ELR (cell line): ENCODE results near the gene TIMP2.
"Not testable (repeated sequence)": the region's sequence is repeated elsewhere in the genome, so short reads cannot be mapped to it uniquely, and the experiment has no call there.

Experiments
- DNase-seq: peaks from one replicate; pipeline ENCODE4 v3.0.0-alpha.2; 2015; ENCODE audit warnings: low read depth

The TIMP2 gene

DNA sequence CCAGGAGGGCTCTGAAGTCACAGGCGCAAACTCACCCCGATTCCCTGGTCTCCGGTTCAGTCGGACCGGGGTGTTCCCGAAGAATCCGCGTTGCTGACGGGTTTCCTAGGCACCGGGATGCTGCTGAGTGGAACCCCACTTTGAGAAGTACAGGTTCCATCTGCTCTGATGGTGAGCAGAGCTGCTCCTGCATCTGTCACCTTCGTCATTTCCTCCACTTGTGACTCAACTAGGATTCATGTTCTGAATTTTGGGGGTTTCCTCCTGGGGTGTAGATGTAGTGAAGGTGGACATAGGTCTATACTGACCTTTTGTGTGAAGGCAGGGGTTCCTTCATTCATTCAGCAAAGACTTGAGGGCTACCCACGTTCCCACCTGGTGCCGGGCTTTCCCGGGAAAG, 29.5 kb upstream of the TIMP2 start:
- DNase-seq = no peak

DNA sequence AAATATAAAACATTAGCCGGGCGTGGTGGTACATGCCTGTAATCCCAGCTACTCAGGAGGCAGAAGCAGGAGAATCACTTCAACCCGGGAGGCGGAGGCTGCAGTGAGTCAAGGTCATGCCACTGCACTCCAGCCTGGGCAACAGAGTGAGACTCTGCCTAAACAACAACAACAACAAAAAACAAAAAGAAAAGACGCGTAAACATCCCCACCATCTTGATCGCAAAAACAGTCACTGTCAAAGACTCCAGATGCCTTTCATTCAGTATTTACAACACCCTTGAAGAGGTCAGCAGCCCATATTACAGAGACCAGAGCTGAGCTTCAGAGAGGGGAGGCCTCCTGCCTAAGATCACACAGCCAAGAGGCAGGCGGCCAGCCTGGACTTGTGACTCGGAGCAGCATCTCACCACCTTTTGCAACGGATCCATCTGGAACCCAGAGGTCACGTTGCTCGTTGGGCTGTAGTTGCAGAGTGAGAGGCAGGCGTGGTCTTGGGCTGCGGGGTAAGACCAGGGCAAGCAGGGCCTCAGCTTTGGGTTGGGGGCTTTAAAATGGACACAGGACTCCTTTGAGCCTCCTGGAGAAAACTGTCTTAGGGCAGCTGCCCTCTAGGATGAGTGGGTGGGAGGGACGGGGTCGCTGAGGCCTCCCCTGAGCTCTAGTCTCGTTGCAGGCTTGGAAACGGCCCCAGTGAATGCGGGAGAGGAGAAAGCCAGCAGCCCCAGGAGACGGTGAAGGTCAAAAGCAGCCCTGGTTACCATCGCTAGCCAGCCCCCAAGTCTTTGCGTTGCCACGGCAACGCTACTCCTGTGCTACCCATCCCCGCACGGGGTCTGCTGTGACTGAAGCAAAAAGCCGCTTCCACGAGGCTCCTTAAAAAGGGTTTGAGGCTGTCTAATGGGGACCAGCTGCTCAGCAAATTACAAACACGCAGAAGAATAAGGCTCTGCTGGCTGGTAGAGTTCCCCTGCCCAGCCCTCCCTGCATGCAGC, 28.5 kb upstream of the TIMP2 start:
- no peak for DNase-seq

DNA sequence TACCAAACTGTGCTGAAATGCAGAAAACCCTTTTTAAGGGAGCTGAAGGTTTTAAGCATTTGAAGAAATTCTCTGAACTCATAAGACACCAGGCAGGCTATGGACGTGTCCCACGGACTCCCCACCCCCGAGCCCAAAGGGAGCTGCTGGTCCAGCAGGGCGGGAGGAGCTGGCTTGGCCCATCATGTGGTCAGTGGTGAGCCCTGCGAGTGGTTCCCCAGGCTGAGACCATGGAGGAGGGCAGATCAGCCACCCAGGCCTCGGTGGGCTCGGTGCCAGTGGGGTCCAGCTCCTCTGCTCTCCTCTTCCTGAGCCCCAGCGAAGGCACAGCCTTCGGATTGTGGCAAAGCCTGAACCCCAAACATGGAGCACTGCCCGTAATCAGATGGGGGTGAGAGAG, 27.5 kb upstream of the TIMP2 start:
- DNase-seq = no peak

DNA sequence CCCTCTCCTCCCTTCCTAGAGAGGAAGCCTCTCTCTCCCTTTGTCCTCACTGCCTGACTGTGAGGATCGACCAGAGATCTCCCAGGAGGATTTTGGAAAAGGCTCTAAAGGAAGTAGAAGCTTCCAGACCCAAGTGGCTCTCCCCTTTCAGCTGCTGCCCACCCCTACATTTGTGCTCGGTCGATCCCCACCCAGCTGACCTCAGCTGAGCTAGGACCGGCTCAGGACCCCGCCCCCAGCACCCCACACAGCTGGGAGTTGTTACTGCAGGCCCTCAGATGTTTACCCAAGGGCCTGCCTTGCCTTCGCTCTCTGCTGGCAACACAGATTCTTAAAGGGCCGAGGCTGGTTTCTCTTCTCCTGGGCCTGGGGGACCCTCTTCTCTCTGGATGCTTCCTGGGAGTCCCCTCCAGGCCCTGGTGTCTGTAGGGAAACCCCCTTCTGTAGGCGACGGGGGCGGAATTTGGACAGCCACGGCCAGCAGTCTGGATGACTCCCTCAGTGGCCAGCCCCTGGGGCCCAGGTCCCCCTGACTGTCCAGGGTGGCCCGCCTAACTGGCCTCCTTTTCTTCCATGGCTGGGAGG, 26.9 kb upstream of the TIMP2 start:
- DNase-seq = no peak

DNA sequence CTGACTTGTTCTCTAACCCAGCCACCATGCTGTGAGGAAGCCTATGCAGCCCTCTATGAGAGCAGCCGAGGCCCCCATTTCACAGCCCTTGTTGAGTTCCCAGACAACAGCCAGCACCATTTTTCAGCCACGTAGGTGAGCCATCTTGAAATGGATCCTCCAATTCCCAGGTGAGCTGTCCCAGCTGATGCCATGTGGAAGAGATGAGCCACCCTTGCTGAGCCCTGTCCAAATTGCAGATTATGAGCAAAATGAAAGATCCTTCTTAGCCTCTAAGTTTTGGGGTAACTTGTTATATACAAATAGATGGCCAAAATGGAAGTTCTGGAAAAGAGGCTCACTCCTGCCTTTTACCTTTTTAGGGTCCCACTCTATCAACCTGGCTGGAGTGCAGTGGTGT, 25.7 kb upstream of the TIMP2 start:
- DNase-seq = no peak

DNA sequence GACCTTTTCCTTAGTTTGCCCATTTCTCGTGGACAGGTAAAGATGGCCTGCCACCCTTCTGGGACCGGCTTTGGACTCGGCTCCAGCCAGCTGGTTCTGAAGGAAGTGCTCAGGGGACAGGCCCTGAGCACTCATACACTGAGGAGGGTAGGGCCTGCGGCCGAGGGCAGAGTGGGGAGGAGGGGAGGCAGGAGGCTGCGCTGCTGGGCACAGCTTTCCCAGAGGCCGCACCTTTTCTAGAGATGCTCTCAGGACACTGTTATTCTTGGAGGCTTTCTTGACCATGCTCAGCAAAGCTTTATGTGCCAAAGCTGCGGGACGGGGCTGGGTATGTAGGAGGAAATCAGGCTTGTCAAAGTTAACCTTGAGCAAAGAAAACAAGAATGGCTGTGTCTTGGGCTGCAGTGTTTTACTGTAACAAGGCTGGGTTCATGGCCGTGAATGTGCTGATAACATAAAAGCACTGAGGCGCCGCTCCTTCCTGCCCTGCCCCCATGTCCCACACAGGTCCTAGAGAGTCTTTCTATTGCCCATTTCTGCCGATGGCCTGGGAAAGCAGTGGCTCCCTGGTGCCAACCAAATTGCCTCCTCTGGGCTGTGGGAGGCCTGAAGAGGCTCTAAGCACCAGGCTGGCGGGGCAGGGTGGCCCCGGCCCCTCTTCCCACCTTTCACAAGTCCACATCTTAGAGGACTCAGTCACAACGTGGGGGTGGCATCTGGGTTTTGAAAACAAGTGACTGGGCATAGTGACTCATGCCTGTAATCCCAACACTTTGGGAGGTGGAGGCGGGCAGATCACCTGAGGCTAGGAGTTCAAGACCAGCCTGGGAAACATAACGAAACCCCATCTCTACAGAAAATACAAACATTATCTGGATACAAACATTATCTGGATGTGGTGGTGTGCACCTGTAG, 22.3 kb upstream of the TIMP2 start:
- no peak for DNase-seq

DNA sequence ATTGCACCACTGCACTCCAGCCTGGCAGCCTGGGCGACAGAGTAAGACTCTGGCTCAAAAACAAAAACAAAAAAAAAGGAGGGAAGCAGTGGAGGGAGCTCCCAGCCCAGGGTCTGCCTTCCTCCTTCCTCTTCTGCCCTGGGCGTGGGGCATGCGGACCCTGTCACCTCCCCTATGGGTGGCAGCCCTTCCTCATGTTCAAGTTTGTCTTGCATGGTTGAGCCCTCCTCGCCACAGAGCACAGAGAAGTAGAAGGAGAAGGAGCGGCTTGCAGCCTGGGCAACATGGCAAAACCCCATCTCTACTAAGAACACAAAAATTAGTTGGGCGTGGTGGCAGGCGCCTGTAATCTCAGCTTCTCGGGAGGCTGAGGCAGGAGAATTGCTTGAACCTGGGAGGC, 21.4 kb upstream of the TIMP2 start:
- no peak for DNase-seq

DNA sequence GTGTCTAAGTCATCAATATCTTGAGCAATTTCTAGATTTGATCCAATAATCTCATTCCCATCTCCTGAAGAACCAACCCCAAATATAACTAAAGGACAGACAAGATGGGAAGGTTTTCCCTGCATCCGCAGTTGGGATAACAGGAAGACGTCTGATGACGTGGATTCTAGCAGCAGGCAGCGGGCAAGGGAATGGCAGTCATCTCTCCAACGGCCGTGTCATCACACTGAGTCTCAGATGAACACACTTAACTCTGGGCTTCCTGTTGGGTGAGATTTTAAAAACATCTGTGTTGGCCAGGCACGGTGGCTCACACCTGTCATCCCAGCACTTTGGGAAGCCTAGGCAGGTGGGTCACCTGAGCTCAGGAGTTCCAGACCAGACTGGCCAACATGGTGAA, 20.9 kb upstream of the TIMP2 start:
- no peak for DNase-seq

DNA sequence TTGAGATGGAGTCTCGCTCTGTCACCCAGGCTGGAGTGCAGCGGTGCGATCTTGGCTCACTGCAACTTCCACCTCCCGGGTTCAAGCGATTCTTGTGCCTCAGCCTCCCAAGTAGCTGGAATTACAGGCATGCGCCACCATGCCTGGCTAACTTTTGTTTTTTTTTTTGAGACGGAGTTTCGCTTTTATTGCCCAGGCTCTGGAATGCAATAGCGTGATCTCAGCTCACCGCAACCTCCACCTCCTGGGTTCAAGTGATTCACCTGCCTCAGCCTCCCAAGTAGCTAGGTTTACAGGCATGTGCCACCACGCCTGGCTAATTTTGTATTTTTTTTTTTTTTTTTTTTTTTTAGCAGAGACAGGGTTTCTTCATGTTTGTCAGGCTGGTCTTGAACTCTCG, 20.3 kb upstream of the TIMP2 start:
- DNase-seq = not testable (repeated sequence)

DNA sequence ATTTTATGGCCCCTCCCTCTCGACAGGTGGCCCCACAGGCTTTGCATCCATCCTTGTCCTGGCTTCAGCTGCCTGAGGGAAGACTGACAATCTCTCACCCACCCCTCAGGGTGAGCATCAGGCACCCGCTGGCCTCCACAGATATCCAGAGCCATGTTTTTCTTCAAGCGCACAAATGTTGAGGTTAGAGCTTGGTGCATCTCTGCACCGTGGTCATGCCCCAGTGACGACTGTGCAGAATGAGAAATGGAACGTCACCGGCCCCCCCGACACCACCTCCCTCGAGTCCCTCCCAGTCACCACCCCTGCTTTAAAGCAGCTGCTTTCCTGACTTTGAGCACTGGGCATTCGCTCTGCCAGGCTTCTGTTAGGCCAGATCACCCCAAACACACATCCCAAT, 19.8 kb upstream of the TIMP2 start:
- DNase-seq = no peak

DNA sequence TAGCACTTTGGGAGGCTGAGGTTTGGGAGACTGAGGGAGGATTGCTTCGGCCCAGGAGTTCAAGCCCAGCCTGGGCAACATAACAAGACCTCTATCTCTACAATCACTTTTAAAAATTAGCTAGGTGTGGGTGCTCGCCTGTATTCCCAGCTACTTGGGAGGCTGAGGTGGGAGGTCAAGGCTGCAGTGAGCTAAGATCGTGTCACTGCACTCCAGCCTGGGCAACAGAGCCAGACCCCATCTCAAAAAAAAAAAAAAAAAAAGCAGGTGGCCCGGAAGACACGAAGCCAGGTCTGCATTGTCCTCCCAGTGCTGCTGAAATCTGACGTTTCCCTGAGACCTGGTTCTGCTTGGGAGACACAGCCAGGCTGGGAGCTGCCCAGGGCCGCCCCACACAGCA, 18.8 kb upstream of the TIMP2 start:
- DNase-seq = no peak

DNA sequence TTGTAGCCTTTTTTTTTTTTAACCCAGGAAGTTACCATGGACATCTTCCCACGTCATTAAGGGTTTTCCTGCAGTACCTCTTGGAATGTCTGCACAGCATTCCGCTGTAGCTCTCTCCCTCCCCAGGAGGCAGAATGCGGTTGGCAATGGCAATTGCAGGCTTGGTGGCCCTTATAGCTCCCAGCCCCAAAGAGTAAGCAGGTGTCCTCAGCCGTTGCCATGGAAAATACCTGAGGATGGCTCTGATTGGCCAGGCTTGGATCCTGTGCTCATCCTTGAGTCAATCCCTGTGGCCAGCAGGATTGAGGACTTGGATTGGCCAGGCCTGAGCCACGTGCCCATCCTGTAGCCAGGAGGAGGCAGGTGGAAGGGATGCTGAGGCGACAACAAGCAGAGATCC, 15.5 kb upstream of the TIMP2 start:
- DNase-seq = peak; percentile 53

DNA sequence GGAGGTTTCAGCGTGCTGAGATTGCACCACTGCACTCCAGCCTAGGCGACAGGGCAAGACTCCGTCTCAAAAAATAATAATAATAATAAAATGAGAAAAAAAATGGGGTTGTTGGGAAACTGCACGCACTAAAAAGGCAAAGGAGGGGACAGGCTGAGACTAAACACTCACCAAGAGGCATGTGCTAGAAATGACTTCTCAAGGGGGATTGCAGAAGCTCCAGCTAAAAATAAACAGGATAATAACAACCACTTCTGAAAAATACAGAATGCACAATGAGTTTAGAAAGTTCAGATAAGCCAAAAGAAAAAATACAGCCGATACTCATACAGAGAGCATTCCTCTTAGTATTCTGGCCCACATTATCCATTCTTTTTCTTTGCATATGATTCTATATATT, 15.1 kb upstream of the TIMP2 start:
- no peak for DNase-seq

DNA sequence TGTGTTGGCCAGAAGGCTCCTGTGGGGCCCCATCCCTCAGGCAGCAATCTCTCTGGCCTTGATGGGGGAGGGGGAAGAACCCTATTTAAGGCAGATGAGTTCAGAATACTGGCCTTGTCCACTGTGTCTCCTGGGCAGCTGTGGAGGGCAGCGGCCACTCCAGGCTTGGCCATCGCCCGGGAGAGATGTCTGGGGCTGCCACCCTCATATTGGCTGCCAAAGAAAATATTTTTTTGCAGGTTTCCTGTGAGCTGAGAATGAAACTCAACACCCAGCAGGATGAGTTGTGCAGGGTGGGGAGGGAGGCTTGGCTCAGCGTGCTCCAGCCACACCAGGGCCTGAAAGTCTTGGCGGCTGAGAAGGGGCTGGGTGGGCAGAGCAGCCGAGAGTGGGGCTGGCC, 14.4 kb upstream of the TIMP2 start:
- DNase-seq = no peak

DNA sequence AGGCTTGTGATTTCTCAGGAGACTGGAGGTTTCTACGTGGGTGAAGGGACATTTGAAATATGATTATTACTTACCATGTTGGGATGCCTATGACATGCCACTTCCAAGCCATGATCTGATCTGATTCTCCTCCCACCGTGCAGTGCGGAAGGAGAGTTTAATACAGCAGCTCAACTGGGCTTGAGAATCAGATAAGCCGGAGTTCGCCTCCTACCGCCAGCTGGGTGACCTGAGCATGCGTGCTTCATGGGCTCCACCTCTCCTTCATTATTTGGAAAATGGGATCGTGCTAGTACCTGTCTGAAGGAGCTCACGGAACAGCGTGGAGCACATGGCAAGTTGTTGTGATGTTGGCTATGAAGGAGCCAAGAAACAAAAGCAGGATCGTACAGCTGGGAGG, 12.4 kb upstream of the TIMP2 start:
- DNase-seq = no peak

DNA sequence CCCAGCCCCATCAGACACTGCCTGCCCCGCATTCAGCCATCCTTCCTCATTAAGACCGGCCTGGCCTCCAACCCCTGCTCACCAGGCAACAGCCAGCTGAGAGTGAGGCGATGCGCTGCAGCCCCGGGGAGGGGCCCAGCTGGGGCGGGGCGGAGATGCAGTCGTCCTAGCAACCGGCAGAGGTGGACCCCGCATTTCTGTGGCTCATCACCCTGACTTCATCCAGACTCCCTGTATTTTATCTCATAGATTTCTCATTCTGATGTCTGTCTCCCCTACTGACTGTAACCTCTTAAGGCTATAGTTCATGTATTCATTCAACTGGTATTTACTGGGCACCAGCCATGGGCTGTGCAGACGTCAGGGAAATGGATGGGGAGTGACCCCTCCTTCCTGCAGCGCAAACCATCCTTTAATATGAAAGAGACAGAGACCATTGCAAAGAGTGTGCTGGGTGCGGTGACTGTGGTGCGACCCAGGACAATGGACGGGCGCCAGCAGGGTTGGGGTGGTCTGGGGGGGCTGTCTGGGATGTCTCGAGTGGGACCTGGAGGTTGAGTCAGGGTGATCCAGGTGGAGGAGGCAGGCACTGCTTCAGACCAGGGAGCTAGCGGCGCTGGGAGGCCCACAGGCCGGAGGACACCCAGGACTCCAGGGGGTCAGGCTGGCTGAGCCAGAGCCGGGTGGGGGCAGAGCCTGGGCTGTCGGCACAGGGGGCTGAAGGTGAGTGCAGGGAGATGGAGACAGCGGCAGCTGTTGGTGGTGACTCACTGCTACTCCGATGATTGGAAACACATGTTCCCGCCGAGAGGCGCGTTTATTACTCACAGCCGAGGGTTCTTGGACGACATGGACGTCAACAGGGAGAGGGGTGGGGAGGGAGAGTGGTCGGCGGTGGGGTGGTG, 10.5 kb upstream of the TIMP2 start:
- peak; percentile 99 for DNase-seq

DNA sequence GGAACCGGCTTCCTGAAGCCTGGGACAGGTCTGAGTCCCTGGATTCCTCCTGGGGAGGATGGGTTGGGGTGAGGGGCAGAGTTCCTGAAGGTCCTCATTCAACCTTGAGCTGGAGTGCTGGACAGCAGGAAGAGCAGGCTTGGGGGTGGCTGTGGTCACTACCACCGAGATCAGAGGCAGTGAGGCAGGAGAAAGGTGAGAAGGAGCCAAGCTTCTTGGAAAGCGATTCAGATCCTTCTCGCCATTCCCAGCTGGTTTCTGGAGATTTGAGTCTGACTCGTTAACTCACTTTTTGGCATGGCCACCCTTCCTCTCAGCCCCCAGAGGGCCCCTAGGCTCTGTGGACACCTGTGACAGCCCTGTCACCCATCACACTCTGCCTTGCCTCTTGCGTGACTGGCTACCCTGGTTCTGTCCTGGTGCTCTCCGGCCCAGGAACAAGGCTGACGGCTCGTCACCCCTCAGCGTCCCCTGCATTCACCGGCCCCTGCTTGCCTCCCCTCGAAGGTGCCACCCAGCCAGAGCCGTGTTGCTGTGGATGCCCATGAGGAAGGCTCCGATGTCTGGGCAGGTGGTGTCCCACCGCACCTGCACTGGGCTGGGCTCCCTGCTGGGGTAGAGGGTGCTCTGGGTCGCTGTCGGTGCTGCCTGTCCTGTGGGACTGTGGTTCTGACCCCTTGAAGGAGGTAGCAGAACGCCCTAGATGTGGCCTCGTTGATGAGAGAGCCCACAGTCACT, 9.7 kb upstream of the TIMP2 start:
- peak; percentile 40 for DNase-seq

DNA sequence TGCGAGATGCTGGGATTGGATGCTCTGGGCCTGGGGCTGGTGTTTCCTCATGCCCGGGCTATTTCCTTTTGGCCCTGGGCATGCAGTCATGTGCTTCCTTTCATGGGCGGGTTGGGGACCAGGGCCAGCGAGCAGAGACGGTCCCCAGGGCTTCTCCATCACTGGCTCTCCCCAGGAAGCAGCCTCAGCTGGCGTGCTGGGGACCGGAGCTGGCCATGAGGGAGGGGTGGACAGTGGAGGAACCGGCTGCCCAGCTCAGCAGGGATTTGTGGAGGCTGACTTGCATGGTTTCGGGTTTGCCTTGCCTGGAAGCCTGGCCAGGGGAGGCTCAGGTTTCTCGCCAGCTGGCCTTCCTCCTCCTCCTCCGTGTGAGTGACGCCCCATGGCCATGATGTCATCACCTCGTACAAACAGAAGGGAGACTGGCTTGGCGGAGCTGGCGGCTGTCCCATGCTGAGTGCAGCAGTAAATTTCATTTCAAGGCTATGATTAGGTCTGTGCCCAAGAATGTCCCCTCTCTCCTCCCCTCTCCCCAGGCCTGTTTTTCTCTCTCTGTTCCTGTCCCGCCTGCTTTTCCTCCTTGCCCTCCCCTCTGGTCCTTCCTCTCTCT, 8.9 kb upstream of the TIMP2 start:
- peak; percentile 96 for DNase-seq

DNA sequence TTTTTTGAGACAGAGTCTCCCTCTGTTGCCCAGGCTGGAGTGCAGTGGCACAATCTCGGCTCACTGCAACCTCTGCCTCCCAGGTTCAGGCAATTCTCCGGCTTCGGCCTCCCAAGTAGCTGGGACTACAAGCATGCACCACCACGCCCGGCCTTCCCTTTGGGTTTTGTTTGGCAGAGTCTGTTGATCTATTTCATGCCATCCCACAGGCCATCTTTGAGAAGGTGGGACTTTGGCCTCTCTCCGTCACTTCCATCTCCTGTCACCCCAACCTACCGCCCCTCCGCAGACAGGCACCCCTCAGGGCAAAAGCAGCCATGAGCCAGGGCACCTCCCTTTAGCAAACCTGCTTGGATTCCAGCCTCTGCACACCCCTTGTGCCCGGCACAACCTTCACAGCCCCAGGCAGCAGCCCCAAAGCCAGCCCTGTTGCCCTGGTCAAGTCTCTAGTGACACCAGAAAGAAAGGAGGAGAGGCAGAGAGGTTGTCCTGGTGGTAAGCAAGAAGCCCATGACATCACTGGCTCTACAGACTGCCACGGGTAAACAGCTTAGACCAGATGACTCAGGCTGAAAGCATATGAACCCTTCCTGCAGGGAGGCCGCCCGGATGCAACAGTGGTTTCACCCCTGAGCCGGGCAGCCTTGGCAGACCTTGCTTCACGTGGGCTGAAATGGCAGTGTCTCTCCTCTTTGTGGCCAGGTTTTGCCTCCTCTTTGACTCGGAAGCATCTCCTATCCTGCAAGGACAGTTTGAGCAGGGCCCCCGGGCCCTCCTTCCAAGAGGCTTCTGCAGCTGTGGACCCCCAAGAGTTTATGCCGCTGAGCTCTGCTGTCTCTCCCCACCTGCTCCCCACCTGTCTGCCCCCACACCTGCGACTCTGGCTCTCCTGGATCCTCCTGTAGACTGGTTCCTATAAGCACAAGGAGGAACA, 8.1 kb upstream of the TIMP2 start:
- peak; percentile 100 for DNase-seq
